Skeletal muscle cell (primary cell): ENCODE results near the gene ARFGEF3.

Experiments
- DNase-seq: peaks from one replicate; pipeline ENCODE4 v3.0.0-alpha.2; 2010; ENCODE audit warnings: low read depth
- H3K4me3 ChIP-seq: 2 replicates; pipeline ENCODE4 v1.5.1; 2011; ENCODE audit warnings: low read depth, mild to moderate bottlenecking, control low read depth, low read length, moderate library complexity

The ARFGEF3 gene

DNA sequence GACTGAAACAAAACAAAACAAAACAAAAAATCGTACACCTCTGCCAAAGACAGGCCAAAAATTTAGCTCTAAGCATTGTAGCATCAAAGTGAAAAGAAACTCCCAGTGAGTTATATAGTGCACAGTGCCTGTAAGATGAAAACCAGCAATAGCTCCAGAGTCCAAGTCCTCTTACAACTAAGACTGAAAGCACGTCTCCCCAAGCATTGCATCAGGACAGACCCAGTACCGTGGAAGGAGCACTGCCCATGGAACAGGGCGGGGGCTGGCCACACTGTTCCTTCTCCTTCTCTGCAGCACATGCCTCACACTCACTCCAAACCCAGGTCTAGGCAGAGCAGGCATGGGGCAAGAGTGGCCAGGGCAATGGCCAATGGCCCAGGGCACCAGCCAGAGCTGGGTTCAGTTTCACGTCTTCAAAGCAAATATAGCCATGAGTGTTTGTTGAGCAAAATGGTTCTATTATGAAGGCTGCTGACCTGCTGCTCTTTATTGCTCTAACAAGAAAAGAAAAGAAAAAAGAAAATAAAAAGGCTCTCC lies 128.8 kb downstream of the ARFGEF3 start:
- H3K4me3 ChIP-seq: no peak overlapping the region
- DNase-seq: no peak

DNA sequence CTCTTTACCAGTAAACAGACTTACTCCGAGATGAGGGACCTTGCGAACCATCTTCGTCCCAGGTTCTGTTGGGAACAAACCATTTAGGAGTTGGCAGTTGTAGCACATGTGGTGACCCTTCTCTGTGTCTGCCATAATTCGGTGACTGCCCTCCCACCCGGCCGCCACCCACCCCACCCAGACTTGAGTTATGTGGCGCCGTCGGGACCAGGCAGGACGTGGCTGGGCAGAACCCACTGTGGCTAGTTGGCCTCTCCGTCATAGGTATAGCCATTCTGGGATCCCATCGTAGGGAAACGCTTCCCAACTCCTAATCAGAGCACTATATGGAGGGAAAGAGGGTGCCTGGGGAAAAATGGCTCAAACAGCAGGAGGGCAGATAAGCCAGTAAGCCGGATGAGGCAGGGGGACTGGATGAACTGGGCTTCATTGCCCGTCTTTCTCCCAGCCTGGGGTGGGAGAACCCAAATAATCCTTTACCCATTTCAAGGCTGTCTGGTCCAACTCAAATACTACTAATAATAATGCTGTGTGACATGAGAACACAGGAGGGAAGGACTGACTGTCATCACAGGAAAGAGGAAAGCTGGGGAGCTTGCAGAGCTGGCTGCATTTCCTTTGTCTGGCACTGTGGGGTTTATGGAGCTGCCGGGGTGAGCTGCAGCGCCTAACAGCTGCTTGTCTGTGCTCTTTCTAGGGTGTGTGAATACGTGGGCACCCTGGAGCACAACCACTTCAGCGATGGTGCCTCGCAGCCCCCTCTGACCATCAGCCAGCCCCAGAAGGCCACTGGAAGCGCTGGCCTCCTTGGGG lies 129.5 kb downstream of the ARFGEF3 start:
- no peak overlapping the region for H3K4me3 ChIP-seq
- DNase-seq: no peak

DNA sequence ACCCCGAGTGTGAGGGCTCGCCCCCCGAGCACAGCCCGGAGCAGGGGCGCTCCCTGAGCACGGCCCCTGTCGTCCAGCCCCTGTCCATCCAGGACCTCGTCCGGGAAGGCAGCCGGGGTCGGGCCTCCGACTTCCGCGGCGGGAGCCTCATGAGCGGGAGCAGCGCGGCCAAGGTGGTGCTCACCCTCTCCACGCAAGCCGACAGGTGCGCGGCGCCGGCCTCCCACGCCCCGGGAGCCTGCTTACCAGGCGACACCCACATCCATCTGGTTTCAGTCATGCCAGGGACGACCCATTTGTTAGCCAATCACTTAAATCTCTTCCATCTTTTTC lies 130.1 kb downstream of the ARFGEF3 start:
- H3K4me3 ChIP-seq: no peak overlapping the region
- no peak for DNase-seq

DNA sequence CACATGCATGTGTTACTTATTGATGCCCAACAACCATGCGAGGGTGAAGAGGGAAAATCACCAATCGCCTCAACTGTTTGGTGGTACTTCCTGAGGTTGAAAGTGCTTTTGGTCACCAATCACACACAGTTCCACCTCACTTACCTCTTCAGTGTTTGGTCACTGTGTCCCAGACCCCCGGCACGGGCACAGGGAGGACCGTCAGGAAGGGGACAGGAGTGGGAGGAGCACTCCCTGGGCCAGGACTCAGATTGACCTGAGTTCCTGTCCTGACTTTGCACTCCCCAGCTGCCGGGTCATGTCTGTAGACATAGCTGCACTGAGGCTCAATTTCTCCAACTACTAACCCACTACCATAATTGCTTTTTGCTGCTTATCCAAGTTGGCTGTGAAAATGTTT lies 130.7 kb downstream of the ARFGEF3 start:
- H3K4me3 ChIP-seq: no peak overlapping the region
- no peak for DNase-seq

DNA sequence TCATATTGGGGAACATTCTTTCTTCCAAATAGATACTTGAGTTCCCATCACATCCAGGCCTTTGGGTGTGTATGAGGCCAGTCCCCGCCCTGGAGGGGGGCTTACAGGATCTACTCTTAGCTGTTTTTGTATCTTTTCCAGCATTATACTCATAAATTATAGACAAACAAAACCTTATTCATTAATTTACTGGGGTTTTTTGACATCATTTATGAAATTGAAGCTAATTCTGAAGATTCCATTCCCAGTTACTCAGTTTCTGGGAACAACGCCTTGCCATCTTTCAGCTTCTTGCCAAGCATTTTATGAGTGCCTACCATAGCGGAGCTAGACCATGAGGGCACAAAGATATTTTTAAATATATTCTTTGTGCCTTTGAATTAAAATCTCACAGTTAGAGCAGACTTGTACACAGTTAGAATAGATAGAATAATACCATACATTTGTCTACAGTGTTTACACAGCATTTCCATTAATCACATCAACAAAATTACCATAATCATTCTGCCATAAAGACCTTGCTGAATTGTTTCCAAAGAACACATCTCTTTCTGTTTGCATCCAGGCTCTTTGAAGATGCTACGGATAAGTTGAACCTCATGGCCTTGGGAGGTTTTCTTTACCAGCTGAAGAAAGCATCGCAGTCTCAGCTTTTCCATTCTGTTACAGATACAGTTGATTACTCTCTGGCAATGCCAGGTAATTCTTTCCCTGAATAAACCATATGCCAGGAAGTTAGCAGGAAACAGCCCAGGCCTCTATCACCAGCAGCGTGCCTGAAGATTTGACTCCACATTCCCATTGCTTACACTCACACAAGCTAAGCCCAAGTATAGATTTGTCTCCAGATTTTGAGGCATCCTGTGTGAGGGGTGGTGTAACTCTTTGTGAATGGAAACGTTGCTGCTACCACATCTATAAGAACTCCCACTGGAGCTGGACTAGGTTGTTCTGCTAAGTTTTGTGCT lies 132.0 kb downstream of the ARFGEF3 start:
- H3K4me3 ChIP-seq: no peak overlapping the region
- no peak for DNase-seq

DNA sequence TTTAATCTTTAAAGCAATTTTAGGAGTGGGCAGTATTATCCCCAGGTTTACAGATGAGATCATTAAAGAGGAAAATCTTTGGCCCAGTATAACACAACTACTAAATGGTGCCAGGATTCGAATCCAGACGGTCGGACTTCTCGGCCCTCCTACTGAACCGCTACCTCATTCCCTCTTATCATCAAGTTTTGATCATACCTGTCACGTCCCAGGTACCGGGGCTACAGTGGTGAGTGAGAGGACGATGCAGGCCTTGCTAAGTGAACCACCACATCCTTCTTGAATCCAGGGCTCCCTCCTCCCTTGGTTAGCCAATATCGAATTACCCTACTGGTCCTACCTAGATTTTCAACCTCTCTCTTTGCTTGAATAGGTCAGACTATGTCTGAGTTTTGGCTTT lies 134.6 kb downstream of the ARFGEF3 start:
- DNase-seq: no peak
- no peak overlapping the region for H3K4me3 ChIP-seq

DNA sequence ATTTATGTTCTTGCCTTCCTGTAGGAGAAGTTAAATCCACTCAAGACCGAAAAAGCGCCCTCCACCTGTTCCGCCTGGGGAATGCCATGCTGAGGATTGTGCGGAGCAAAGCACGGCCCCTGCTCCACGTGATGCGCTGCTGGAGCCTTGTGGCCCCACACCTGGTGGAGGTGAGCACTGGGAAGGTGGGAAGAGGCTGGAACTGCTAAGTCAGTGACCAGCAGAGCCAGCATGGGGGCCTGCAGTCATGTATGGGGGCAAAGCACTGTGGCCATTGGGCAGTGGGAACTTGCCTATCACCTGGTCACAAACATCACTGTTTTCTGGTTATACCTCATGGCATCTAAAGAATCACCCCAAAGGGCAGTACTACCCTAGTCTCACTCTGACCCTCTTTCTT lies 135.0 kb downstream of the ARFGEF3 start:
- no peak overlapping the region for H3K4me3 ChIP-seq
- no peak for DNase-seq

DNA sequence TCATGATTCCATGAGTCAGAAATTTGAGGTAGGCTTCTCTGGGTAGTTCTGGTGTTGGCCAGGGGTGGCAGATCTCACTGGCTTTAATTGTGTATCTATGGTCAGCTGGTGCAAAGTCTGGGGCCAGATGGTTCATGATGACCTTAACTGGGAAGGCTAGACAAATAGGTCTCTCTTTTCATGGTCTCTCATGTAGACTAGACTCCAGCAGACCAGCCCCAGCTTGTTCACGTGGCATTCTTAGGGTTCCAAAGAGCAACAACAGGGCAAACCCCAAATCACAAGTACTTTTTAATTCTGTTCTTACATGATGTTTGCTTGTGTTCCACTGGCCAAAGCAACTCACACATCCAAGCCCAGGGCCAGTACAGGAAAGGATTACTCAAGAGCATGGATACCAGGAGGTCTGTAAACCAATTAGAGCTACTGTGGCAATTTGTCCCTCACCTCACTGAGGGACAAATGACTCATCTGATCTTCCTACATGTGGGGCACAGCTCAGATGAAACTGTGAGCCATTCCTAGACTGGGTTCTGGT lies 136.1 kb downstream of the ARFGEF3 start:
- H3K4me3 ChIP-seq: no peak overlapping the region
- DNase-seq: peak; percentile 44

DNA sequence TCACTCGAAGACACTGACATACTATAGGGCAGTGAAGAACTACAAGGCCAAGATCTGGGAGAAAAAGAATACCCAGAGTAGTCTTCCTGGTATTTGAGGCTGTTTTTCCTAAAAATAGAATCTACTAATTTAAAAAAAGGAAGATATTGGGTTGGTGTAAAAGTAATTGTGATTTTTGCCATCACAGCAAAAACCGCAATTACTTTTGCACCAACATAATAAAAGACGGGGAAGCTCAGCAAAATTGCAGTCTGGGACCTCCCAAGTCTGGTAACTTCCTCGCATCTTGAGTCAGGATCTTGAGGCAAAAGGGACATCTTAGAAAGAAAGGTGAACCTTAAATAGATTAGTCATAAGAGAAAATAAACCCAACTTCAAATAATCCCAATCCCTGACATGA lies 138.7 kb downstream of the ARFGEF3 start:
- no peak overlapping the region for H3K4me3 ChIP-seq
- no peak for DNase-seq

DNA sequence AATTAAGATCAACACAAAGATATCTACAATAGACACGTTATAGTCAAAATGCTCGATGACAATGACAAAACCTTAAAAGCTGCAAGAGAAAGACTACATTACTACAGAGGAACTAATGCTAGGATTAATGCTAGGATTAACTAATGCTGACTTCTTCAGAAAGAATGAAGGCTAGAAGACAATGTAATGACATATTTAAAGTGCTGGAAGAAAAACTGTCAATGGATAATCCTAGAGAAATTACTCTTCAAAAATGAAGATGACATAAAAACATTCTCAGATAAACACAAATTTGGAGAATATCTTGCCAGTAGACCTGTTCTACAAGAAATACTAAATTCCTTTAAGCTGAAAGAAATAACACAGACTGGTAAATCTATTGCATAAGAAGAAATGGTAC lies 140.8 kb downstream of the ARFGEF3 start:
- no peak overlapping the region for H3K4me3 ChIP-seq
- no peak for DNase-seq

DNA sequence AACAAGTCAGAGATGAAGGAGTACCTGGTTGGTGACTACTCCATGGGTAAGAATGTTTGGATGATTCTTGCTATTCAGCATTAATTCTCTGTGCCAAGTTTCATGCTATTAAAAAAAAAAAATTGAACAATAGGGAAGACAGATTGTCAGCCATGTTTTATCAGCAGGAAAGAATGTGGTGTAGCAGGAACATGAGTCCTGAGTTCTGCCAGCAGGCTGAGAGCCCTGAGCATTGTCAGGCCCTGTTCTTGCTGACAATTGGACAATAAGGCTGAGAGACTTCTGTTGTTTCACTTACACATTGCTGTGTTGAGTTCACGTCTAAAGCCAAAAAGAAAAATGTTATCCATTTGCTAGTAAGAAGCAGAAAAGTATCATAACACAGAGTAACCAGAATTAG lies 145.6 kb downstream of the ARFGEF3 start:
- no peak for DNase-seq
- H3K4me3 ChIP-seq: no peak overlapping the region

DNA sequence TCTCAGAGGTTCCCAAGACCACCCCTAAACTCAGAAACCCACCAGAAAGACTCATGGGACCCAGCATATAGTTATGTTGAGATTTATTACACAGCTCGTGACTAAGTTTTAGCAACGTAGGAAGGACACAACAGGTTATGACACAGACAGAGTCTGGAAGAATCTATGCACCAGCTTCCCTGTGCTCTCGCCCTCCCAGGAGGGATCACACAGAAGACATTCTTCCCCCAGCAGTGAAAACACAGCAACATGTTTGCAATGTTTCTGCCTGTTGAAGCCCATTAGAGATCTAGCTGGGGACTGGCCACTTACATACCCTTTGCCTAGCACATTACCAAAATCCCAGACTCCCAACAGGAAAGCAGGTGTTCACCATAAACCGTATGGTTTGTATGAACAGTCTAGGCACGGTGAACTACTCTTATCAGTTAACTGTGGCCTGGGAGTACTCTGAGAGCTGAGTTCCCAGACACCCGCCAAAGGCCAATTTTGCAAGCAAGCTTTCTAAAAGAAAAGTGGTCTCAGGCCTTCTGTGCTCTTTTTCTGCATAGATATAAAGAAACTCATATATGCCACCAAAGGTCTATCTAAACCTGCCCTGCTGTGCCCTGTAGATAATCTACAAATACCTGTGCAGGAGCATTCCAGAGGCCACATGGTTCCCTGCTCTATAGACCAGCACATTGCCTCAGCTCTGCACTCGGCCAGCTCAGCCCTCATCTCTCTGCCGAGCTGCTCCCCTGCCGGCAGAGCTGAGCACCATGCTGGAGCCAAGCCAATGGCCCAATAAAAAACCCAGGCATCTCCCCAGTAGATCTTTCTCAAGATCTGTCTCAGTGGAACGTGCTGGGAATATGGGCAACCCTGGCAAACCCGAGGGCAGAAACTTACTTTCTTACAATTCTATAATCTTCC lies 146.3 kb downstream of the ARFGEF3 start:
- no peak overlapping the region for H3K4me3 ChIP-seq
- no peak for DNase-seq

DNA sequence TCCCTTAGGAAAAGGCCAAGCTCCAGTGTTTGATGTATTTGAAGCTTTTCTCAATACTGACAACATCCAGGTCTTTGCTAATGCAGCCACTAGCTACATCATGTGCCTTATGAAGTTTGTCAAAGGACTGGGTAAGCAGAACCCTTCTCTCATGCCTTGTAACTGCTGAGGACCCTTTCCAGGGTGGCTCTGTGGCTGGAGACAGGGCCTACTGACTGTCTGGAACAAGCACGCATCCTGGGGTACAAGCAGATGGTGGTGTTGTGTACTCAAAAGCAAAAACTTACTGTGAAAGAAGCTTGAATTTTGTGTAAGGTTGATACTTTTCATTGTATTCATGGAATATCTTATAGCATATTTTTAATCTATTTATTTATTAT lies 147.0 kb downstream of the ARFGEF3 start:
- H3K4me3 ChIP-seq: no peak overlapping the region
- DNase-seq: no peak

DNA sequence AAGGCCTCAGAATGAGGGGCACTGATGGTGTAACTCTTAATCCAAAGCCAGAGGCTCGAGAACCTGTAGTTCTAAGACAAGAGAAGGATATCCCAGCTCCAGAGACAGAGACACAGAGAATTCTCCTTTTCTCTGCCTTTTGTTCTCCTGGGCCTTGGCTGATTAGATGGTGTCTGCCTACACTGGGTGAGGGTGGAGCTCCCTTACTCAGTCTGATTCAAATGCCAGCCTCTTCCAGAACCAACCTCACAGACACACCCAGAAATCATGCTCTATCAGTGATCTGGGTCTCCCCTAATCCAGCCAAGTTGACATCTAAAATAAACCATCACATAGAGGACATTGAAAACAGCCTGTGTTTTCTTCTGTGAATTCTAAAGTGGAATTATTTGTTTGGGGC lies 148.0 kb downstream of the ARFGEF3 start:
- H3K4me3 ChIP-seq: no peak overlapping the region
- no peak for DNase-seq

DNA sequence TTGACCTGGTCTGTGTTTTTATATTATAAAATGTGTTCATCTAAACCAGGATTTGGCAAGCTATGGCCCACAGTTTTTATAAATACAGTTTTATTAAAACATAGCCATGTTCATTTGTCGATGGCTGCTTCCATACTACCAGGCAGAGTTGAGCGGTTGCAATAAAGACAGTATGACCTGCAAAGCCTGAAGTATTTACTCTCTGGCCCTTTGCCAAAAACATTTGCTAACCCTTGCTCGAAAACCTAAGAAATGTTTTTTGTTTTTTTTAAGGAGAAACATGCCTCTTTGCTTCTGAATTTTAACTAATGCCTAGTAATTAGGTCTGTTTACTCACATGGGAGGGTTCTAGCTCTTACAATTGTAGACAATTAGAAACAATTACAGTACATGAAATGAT lies 148.6 kb downstream of the ARFGEF3 start:
- peak; percentile 33 for DNase-seq
- no peak overlapping the region for H3K4me3 ChIP-seq

DNA sequence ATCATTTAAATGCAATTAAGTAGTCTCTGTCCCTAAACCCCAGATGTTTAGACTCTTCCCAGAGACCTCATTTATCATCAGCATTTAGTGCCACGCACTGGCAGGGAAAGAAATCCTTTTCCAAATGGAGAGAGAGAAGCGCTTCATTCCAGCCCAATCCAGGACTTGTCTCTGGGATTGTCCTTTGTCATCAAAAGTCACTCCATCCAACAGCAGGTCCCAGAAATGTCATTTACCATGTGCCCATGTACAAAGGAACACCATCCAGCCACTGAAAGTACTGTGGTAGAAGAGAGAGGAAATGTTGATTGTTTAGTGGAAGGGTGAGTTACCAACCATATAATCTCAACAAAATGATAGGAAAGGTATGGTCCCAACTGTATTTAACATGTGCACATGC lies 149.1 kb downstream of the ARFGEF3 start:
- H3K4me3 ChIP-seq: no peak overlapping the region
- no peak for DNase-seq

DNA sequence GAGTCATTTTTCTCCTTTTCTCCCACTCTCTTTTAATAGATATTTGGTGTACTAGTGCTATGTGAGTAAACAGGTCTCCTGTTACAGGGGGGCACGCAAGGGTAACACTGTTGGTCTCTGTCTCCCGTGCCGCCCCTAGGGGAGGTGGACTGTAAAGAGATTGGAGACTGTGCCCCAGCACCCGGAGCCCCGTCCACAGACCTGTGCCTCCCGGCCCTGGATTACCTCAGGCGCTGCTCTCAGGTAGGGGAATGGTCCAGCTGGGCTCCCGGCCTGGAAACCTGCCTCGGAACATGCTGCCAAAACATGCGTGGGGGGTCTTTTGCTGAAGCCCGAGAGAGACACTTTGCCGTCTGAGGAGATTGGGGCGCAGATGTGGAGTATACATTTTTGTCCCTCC lies 149.5 kb downstream of the ARFGEF3 start:
- no peak overlapping the region for H3K4me3 ChIP-seq
- DNase-seq: no peak

DNA sequence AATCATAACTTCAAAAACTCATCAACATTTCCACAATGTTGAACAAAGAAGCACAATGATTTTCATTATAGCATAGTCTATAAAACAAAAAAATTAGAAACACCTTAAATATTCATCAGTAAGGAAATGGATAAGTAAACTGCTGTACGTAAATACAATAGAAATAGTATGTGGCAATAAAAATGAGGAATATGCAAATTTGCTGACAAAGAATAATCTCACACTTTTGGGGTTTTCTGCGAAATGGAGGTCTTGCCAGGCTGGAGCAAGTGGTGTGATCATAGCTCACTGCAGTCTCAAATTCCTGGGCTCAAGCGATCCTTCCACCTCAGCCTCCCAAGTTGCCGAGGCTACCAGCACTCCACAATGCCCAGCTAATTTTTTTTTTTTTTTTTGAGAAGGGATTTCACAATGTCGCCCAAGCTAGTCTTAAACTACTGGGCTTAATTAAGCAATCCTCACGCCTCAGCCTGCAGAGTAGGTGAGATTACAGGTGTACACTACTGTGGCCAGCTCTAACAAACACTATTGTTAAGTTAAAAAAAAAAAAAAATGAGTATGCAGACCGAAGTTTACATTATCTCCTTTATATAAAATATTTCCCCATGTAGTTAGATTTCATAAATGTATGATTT lies 157.1 kb downstream of the ARFGEF3 start:
- no peak for DNase-seq
- no peak overlapping the region for H3K4me3 ChIP-seq

DNA sequence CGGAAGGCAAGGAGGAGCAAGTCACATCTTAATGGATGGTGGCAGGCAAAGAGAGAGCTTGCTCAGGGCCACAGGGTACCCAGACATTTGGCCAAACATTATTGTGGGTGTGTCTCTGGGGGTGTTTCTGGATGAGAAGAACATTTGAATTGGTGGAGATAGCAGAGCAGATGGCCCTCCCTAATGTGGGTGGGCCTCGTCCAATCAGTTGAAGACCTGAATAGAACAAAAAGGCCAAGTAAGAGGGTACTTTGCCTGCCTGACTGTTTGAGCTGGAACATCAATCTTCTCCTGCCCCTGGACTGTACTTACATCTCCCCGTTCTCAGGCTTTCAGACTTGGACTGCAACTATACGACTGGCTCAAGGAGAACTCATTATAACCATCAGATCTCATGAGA lies 160.2 kb downstream of the ARFGEF3 start:
- H3K4me3 ChIP-seq: no peak overlapping the region

More for the DNA sequence above, 160.2 kb downstream of the ARFGEF3 start:
- DNase-seq: no peak
